CD4-positive, CD25-positive, alpha-beta regulatory T cell (primary cell): Measurements from ENCODE around the gene PALM. TPM values are rescaled to one million over a fixed set of nuclear protein-coding genes. Genes with fewer than 3 reads are reported as not detected.
"Not testable (repeated sequence)": the region's sequence is repeated elsewhere in the genome, so short reads cannot be mapped to it uniquely, and the experiment has no call there.

Experiments used
- ATAC-seq, 2 donors: fragments of 150-1000 bp; cut with Tn5 transposase; one replicate each; pipeline ENCODE4 v1.10.0; 2021; ENCODE audit warnings: low read depth in 2 of 2, moderate number of reproducible peaks in 2 of 2, moderate library complexity in 1 of 2
- DNase-seq, 3 donors: peaks; one replicate each; pipeline versions ENCODE4 v3.0.0 to v3.0.0-alpha.2; 2012 to 2022; ENCODE audit warnings: mixed read lengths in 1 of 3
- H3K27ac ChIP-seq: one replicate; pipeline ENCODE4 v1.7.0; 2013; ENCODE audit warnings: mild to moderate bottlenecking, low read length; ENCODE audit not compliant: insufficient read depth, poor library complexity, severe bottlenecking
- H3K27me3 ChIP-seq: one replicate; pipeline ENCODE4 v1.7.0; 2013; ENCODE audit warnings: low read length; ENCODE audit not compliant: control insufficient read depth, insufficient read depth
- H3K36me3 ChIP-seq: one replicate; pipeline ENCODE4 v1.7.0; 2013; ENCODE audit warnings: mild to moderate bottlenecking, low read length, moderate library complexity; ENCODE audit not compliant: control insufficient read depth, insufficient read depth
- H3K4me1 ChIP-seq: 2 replicates; pipeline ENCODE4 v1.7.0; 2013; ENCODE audit warnings: mild to moderate bottlenecking, low read length; ENCODE audit not compliant: insufficient read depth, control insufficient read depth, poor library complexity, severe bottlenecking
- H3K4me3 ChIP-seq: one replicate; pipeline ENCODE4 v1.7.0; 2013; ENCODE audit warnings: low read depth, mild to moderate bottlenecking, low read length, moderate library complexity
- H3K9me3 ChIP-seq, 2 experiments: 1 replicate in 1 of 2; 2 replicates in 1 of 2; pipeline ENCODE4 v1.7.0; 2013; ENCODE audit warnings: low read length in 2 of 2, mild to moderate bottlenecking in 1 of 2, moderate library complexity in 1 of 2; ENCODE audit not compliant: control insufficient read depth in 2 of 2
- H3K27ac Mint-ChIP-seq, 3 donors: one replicate each; pipeline ENCODE4 v1.8.0; 2020 to 2022; ENCODE audit warnings: mild to moderate bottlenecking in 3 of 3, mixed read lengths in 3 of 3, moderate library complexity in 2 of 3
- H3K27me3 Mint-ChIP-seq: one replicate; pipeline ENCODE4 v1.8.0; 2022; ENCODE audit warnings: mild to moderate bottlenecking, mixed read lengths
- H3K36me3 Mint-ChIP-seq: one replicate; pipeline ENCODE4 v1.8.0; 2020; ENCODE audit warnings: mixed read lengths
- H3K4me1 Mint-ChIP-seq, 4 donors: one replicate each; pipeline ENCODE4 v1.8.0; 2020 to 2022; ENCODE audit warnings: mixed read lengths in 4 of 4, mild to moderate bottlenecking in 1 of 4
- H3K4me3 Mint-ChIP-seq, 4 donors: one replicate each; pipeline ENCODE4 v1.8.0; 2020 to 2022; ENCODE audit warnings: mild to moderate bottlenecking in 4 of 4, mixed read lengths in 4 of 4, moderate library complexity in 3 of 4
- H3K9me3 Mint-ChIP-seq, 7 donors: one replicate each; pipeline ENCODE4 v1.8.0; 2020 to 2022; ENCODE audit warnings: mixed read lengths in 7 of 7, mild to moderate bottlenecking in 3 of 7, moderate library complexity in 2 of 7
- polyA plus RNA-seq, 4 donors: library from polyadenylated mRNA; unstranded; fragments of 300-500 nt; fragmentation: Illumina TruSeq; gene quantifications; one replicate each; pipeline ENCODE4 v1.2.3, GENCODE V29; 2021
- total RNA-seq: library from RNA; stranded (reverse); gene quantifications from one replicate; pipeline ENCODE4 v1.2.3, GENCODE V29; 2022

PALM gene
- total and polyA plus RNA-seq, 5 donors from 2014 or later: not detected

DNA sequence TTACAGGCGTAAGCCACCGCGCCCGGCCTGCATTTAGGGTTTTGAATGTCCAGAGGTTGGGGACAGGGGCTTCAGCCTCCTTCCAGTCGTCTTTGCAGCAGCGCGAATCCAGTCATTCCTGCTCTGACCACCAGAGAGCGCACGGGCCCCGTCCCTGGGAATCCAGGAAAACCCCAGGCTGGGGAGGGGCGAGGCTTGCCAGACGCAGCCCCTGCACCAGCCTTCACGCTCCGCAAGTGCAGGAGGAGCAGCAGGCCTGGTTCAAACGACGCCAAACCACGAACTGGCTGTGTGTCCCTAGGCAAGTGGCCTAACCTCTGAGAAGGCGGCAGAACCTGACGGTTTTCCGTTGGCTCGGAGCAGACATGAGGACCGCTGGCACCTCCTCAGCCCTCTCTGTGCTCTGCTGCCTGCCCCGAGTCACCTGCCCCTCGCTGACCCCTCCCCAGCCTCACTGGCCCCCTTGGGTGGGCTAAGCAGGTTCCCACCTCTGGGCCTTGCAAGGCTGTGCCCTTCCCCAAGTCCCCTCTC is 43.8 kb upstream of the PALM start:
- peak; percentile 69 to 73 (median 72) for DNase-seq
- Histone ChIP-seq H3K9me3 (no peaks in the 10 kb centered on the region), H3K27ac (no peak overlapping the region), H3K36me3 (no peaks in the 10 kb centered on the region), H3K4me1 (peaks cover 35% of the 10 kb centered on the region), H3K27me3 (no peaks in the 10 kb centered on the region), H3K4me3 (no peak overlapping the region)
- peak overlapping the region; percentile 81 to 96 (median 86) for H3K4me3 Mint-ChIP-seq
- peak overlapping the region; percentile 23 to 82 (median 62) for H3K27ac Mint-ChIP-seq
- H3K9me3 Mint-ChIP-seq: peaks cover 0 to 3% (median 0%) of the 10 kb centered on the region in 7 donors
- H3K36me3 Mint-ChIP-seq: no peaks in the 10 kb centered on the region
- peaks cover 0 to 30% (median 12%) of the 10 kb centered on the region in 4 donors for H3K4me1 Mint-ChIP-seq
- H3K27me3 Mint-ChIP-seq: peaks cover 30% of the 10 kb centered on the region
- no peak for ATAC-seq

DNA sequence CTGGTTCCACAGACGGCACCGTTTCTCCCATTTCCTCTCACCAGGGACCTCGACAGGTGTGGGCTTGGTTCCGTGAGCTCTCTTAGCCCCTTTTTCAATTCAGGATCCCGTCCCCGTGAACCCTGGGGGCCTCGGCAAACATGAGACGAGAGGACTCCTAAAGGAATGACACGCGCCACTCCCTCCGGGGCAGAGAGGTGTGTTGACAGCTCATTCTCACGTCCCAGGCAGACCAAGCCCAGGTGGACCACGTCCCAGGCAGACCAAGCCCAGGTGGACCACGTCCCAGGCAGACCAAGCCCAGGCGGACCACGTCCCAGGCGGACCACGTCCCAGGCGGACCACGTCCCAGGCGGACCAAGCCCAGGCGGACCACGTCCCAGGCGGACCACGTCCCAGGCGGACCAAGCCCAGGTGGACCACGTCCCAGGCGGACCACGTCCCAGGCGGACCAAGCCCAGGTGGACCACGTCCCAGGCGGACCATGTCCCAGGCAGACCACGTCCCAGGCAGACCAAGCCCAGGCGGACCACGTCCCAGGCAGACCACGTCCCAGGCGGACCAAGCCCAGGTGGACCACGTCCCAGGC is 41.7 kb upstream of the PALM start:
- H3K27ac Mint-ChIP-seq, H3K9me3 Mint-ChIP-seq, H3K36me3 ChIP-seq, ATAC-seq, DNase-seq, H3K36me3 Mint-ChIP-seq, H3K27me3 ChIP-seq, H3K9me3 ChIP-seq, H3K4me3 ChIP-seq, H3K27ac ChIP-seq: not testable (repeated sequence)
- Mint-ChIP-seq H3K4me3 (peak overlapping the region in 2 of 4 donors; percentile 43 to 77), H3K27me3 (peaks cover 17% of the 10 kb centered on the region), H3K4me1 (peaks cover 0 to 18% (median 6%) of the 10 kb centered on the region in 4 donors)
- H3K4me1 ChIP-seq: peaks cover 14% of the 10 kb centered on the region

DNA sequence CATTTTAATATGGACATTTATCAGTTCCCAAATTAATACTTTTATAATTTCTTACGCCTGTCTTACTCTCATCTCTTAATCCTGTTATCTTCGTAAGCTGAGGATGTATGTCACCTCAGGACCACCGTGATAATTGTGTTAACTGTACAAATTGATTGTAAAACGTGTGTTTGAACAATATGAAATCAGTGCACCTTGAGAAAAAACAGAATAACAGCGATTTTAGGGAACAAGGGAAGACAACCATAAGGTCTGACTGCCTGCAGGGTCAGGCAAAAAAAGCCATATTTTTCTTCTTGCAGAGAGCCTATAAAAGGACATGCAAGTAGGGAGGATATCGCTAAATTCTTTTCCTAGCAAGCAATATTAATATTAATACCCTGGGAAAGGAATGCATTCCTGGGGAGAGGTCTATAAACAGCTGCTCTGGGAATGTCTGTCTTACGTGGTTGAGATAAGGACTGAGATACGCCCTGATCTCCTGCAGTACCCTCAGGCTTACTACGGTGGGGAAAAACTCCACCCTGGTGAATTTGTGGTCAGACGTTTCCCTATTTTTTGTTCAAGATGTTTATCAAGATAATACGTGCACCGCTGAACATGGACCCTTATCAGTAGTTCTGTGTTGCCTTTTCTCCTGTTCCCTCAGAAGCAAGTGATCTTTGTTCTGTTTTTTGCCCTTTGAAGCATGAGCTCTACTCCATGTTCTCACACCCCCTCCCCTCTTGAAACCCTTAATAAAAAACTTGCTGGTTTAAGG is 39.9 kb upstream of the PALM start:
- H3K9me3 ChIP-seq, H3K4me1 ChIP-seq, H3K9me3 Mint-ChIP-seq, H3K4me3 ChIP-seq, H3K36me3 ChIP-seq, H3K27ac Mint-ChIP-seq, DNase-seq, H3K27ac ChIP-seq, H3K36me3 Mint-ChIP-seq, H3K27me3 ChIP-seq, ATAC-seq, H3K4me3 Mint-ChIP-seq: not testable (repeated sequence)
- Mint-ChIP-seq H3K4me1 (peaks cover 0 to 11% (median 6%) of the 10 kb centered on the region in 4 donors), H3K27me3 (peaks cover 24% of the 10 kb centered on the region)

DNA sequence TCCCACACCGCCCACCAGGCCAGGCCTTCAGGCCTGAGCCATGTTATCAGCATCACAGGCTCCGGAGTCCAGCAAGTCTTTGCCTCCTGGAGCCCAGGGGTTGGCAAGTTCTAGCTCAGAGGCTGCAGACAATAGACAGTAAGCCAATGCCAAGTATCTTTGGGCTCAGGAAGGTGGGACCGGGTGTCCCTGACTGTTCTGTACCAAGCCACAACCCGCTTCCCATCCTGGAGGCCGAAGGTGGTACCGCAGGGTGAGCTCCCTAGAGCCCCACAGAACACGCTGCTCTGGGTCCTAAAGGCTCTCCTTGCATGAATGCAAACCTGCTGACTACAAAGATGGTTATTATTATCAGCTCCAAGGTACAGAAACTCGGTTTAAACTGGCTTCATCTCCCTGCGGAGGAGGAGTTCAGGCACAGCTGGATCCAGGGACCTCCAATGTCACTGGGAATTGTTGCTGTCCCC is 38.1 kb upstream of the PALM start:
- H3K27ac ChIP-seq: no peak overlapping the region
- no peaks in the 10 kb centered on the region for H3K36me3 ChIP-seq
- Mint-ChIP-seq H3K4me3 (no peak overlapping the region), H3K36me3 (no peaks in the 10 kb centered on the region), H3K27me3 (peaks cover 24% of the 10 kb centered on the region), H3K27ac (no peak overlapping the region), H3K9me3 (peaks cover 0 to 3% (median 0%) of the 10 kb centered on the region in 7 donors), H3K4me1 (peaks cover 0 to 4% (median 0%) of the 10 kb centered on the region in 4 donors)
- H3K4me3 ChIP-seq: no peak overlapping the region
- no peaks in the 10 kb centered on the region for H3K4me1 ChIP-seq
- no peaks in the 10 kb centered on the region for H3K27me3 ChIP-seq
- ATAC-seq (no peak), DNase-seq (no peak)
- no peaks in the 10 kb centered on the region for H3K9me3 ChIP-seq

DNA sequence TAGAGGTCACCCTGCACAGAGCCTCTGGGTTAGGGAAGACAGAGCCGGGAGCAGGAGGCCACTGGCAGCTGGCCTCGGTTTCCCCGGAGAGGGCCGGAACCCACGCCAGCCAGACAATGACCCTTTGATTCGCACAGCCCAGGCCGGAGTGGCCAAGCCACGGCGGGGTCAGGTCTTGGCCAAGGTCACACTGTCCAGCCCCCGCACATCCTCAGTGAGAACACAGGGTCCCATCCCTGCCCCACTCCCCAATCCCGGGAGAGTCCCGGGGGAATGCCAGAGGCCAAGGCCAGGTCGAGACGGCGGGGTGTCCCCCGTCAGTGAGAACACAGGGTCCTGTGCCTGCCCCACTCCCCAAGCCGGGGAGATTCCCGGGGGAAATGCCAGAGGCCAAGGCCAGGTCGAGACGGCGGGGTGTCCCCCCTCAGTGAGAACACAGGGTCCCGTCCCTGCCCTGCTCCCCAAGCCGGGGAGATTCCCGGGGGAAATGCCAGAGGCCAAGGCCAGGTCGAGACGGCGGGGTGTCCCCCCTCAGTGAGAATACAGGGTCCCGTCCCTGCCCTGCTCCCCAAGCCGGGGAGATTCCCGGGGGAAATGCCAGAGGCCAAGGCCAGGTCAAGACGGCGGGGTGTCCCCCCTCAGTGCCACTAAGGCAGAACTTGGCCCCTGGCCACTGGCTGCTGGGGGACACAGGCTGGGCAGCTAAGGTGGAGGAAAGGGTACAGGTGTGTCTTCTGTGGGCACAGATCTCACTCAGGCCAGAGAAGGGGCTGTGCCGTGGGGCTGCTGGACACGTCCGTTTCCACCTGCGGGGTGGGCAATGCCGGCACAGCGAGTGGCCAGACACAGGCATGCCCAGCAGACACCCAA is 34.2 kb upstream of the PALM start:
- Histone ChIP-seq H3K27me3 (no peaks in the 10 kb centered on the region), H3K36me3 (no peaks in the 10 kb centered on the region), H3K4me3 (no peak overlapping the region), H3K4me1 (peaks cover 6% of the 10 kb centered on the region), H3K9me3 (no peaks in the 10 kb centered on the region), H3K27ac (no peak overlapping the region)
- ATAC-seq (no peak), DNase-seq (no peak)
- Mint-ChIP-seq H3K4me3 (peak overlapping the region in 2 of 4 donors; percentile 8 to 62), H3K36me3 (no peaks in the 10 kb centered on the region), H3K27me3 (peaks cover 19% of the 10 kb centered on the region), H3K27ac (no peak overlapping the region), H3K4me1 (peaks cover 0 to 10% (median 0%) of the 10 kb centered on the region in 4 donors), H3K9me3 (no peaks in the 10 kb centered on the region)

DNA sequence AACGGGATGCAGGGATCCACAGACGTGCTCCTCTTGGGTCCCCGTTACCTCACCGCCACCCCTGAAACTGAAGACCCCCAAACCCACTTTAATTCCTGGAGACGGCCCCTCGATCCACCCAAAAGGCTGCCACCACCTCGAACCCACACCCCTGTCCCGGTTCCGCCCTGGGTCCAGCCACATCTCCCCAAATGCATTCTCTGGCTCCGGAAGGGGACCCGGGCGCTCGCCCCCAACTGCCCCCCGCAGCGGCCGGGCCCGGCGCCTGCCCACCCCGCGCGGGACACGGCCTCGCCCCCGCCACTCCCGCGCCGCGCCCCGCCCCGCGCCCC is 32.8 kb upstream of the PALM start:
- no peak overlapping the region for H3K27ac Mint-ChIP-seq
- Histone ChIP-seq H3K4me1 (peaks cover 9% of the 10 kb centered on the region), H3K9me3 (no peaks in the 10 kb centered on the region), H3K4me3 (no peak overlapping the region), H3K27ac (no peak overlapping the region), H3K36me3 (no peaks in the 10 kb centered on the region), H3K27me3 (no peaks in the 10 kb centered on the region)
- DNase-seq: no peak
- H3K27me3 Mint-ChIP-seq: peaks cover 19% of the 10 kb centered on the region
- no peaks in the 10 kb centered on the region for H3K36me3 Mint-ChIP-seq
- H3K4me3 Mint-ChIP-seq: no peak overlapping the region
- peaks cover 0 to 14% (median 0%) of the 10 kb centered on the region in 4 donors for H3K4me1 Mint-ChIP-seq
- no peak for ATAC-seq
- no peaks in the 10 kb centered on the region for H3K9me3 Mint-ChIP-seq

DNA sequence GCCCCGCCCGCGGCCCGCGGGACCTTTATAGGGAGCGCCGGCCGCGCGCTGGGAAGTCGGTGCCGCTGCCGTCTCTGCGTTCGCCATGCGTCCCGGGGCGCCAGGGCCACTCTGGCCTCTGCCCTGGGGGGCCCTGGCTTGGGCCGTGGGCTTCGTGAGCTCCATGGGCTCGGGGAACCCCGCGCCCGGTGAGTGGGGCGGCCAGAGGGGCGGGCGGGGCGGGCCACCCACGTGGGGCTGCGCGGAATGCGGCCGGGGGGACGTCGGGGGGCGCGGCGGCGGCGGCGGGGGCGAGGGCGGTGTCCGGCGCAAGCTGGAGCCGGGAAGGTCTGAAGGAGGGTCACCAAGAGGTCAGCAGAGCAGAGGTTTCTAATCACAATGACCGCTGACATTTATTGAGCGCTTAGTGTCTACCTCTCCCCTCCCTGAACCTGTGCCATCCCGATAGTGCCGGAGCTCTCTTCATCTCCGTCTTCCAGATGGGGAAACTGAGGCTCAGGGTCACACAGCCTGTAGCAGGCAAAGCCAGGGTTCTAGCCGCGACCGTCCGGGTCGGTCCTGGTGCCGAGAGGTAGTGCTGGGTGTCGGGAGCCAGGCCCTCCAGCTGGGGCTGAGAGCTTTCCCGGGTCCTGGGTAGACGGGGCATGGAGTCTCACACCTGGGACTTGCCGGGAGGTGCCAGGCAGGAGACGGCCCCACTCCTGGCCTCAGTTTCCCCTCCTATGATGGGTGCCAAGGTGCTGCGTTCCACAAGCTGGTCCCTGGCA is 32.2 kb upstream of the PALM start, which contains the start of gene FSTL3:
Gene FSTL3, plus strand, starts transcription at position 54 of the 767 bp plus-strand sequence. Its CDS starts 32 bp downstream, at position 86.
- Mint-ChIP-seq H3K4me1 (peaks cover 0 to 14% (median 0%) of the 10 kb centered on the region in 4 donors), H3K9me3 (no peaks in the 10 kb centered on the region), H3K36me3 (no peaks in the 10 kb centered on the region), H3K4me3 (peak within 1 kb of the TSS; percentile 48 to 62 (median 56)), H3K27ac (no peak within 1 kb of the TSS), H3K27me3 (peaks cover 19% of the 10 kb centered on the region)
- H3K27me3 ChIP-seq: no peaks in the 10 kb centered on the region
- H3K4me1 ChIP-seq: peaks cover 14% of the 10 kb centered on the region
- no peaks in the 10 kb centered on the region for H3K36me3 ChIP-seq
- H3K4me3 ChIP-seq: no peak within 1 kb of the TSS
- no peak within 1 kb of the TSS for H3K27ac ChIP-seq
- no peaks in the 10 kb centered on the region for H3K9me3 ChIP-seq
- ATAC-seq (no peak), DNase-seq (no peak)
